Loucy (cell line): ENCODE data around the gene COL25A1.

Experiments
- H2AFZ ChIP-seq: fragments of 200-600 bp; sonication (generic); 2 replicates; pipeline ENCODE4 v1.6.0; 2016; ENCODE audit warnings: antibody characterized with exemption, mild to moderate bottlenecking, low read length, moderate library complexity
- H3F3A ChIP-seq: fragments of 200-600 bp; 2 replicates; pipeline ENCODE4 v1.6.0; 2016; ENCODE audit warnings: antibody characterized with exemption, low read depth, mild to moderate bottlenecking
- H3K27me3 ChIP-seq: fragments of 200-600 bp; sonication (generic); 2 replicates; pipeline ENCODE4 v1.6.1; 2014; ENCODE audit warnings: low read length, mild to moderate bottlenecking; ENCODE audit not compliant: insufficient read depth, poor library complexity, severe bottlenecking
- H3K36me3 ChIP-seq: fragments of 200-600 bp; sonication (generic); 2 replicates; pipeline ENCODE4 v1.6.1; 2016; ENCODE audit warnings: low read length; ENCODE audit not compliant: insufficient read depth
- H3K4me1 ChIP-seq: fragments of 200-600 bp; sonication (generic); 2 replicates; pipeline ENCODE4 v1.5.1; 2014; ENCODE audit warnings: low read length, mild to moderate bottlenecking; ENCODE audit not compliant: insufficient read depth, poor library complexity, severe bottlenecking
- H3K4me2 ChIP-seq: fragments of 200-600 bp; sonication (generic); 2 replicates; pipeline ENCODE4 v1.6.0; 2014; ENCODE audit warnings: antibody characterized with exemption, low read length, low read depth, mild to moderate bottlenecking; ENCODE audit not compliant: poor library complexity, severe bottlenecking
- H3K4me3 ChIP-seq: fragments of 200-600 bp; sonication (generic); 2 replicates; pipeline ENCODE4 v1.5.1; 2014; ENCODE audit warnings: low read length, mild to moderate bottlenecking, mixed read lengths; ENCODE audit not compliant: poor library complexity, severe bottlenecking
- H3K79me2 ChIP-seq: fragments of 200-600 bp; sonication (generic); 2 replicates; pipeline ENCODE4 v1.6.1; 2014; ENCODE audit warnings: low read length; ENCODE audit not compliant: insufficient read depth
- H3K9ac ChIP-seq: fragments of 200-600 bp; sonication (generic); 2 replicates; pipeline ENCODE4 v1.6.0; 2014; ENCODE audit warnings: mild to moderate bottlenecking, low read depth, low read length, moderate library complexity; ENCODE audit not compliant: poor library complexity, severe bottlenecking
- H3K9me2 ChIP-seq: fragments of 200-600 bp; sonication (generic); replicated peaks from 2 replicates; pipeline ENCODE4 v1.6.1; 2016; ENCODE audit warnings: low read depth, low read length, mixed read lengths
- H3K9me3 ChIP-seq: fragments of 200-600 bp; sonication (generic); 2 replicates; pipeline ENCODE4 v1.6.1; 2014; ENCODE audit warnings: mild to moderate bottlenecking, antibody characterized with exemption, low read length, low read depth; ENCODE audit not compliant: insufficient read depth
- H4K20me1 ChIP-seq: fragments of 200-600 bp; sonication (generic); 2 replicates; pipeline ENCODE4 v1.6.0; 2014; ENCODE audit warnings: antibody characterized with exemption, low read length, mild to moderate bottlenecking; ENCODE audit not compliant: insufficient read depth, poor library complexity, severe bottlenecking
- CTCF ChIP-seq: fragments of 200-600 bp; sonication (generic); conservative IDR thresholded peaks from 2 replicates; pipeline ENCODE4 v1.5.1; 2014; ENCODE audit warnings: mild to moderate bottlenecking, antibody characterized with exemption, low read length
- EZH2phosphoT487 ChIP-seq: fragments of 200-600 bp; IDR thresholded peaks from 2 replicates; pipeline ENCODE4 v1.6.1; 2018; ENCODE audit warnings: antibody characterized with exemption, mild to moderate bottlenecking, moderate library complexity, borderline replicate concordance

The COL25A1 gene

DNA sequence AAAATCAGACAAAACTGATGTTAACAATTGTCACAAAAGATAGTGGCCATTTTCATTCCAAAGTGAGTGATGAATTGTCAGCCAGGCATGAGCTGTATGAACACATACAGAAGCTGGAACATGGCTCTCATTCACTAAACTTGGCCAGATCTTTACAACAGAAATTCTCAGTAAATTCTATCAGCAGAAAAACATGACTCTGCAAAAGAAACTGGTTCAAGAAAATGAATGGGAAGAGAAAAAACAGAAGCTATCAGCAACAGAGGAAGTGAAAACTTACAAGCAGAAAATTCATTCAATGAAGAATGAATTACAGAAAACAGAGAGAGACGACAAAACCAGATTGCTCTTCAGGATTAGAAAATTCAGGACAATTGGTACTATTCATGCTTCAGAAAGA is 249.6 kb downstream of the COL25A1 start:
- no peaks in the 10 kb centered on the region for H4K20me1 ChIP-seq
- no peaks in the 10 kb centered on the region for H3K79me2 ChIP-seq
- no peak overlapping the region for H3K4me3 ChIP-seq
- no peaks in the 10 kb centered on the region for H3K9me3 ChIP-seq
- H3K9ac ChIP-seq: no peak overlapping the region
- TF ChIP-seq EZH2phosphoT487: no peak
- no peak for TF ChIP-seq CTCF
- H3K36me3 ChIP-seq: no peaks in the 10 kb centered on the region
- H2AFZ ChIP-seq: peak overlapping the region; percentile 16
- no peaks in the 10 kb centered on the region for H3F3A ChIP-seq
- H3K27me3 ChIP-seq: no peaks in the 10 kb centered on the region
- no peaks in the 10 kb centered on the region for H3K4me1 ChIP-seq
- no peaks in the 10 kb centered on the region for H3K9me2 ChIP-seq
- H3K4me2 ChIP-seq: no peak overlapping the region

GRCh38 chr4:109051054-109051453 is 251.4 kb downstream of the COL25A1 start:
- no peaks in the 10 kb centered on the region for H3K27me3 ChIP-seq
- H3K9me3 ChIP-seq: no peaks in the 10 kb centered on the region
- H3K36me3 ChIP-seq: no peaks in the 10 kb centered on the region
- TF ChIP-seq EZH2phosphoT487 (no peak), CTCF (no peak)
- H3K4me1 ChIP-seq: peaks cover 6% of the 10 kb centered on the region
- no peak overlapping the region for H3K4me3 ChIP-seq
- H3F3A ChIP-seq: no peaks in the 10 kb centered on the region
- no peak overlapping the region for H3K4me2 ChIP-seq
- H3K9me2 ChIP-seq: no peaks in the 10 kb centered on the region
- no peaks in the 10 kb centered on the region for H4K20me1 ChIP-seq
- no peak overlapping the region for H2AFZ ChIP-seq
- no peaks in the 10 kb centered on the region for H3K79me2 ChIP-seq
- no peak overlapping the region for H3K9ac ChIP-seq

GRCh38 chr4:109049926-109050325 is 252.5 kb downstream of the COL25A1 start:
- Histone ChIP-seq H4K20me1 (no peaks in the 10 kb centered on the region), H3K36me3 (no peaks in the 10 kb centered on the region), H3K9ac (no peak overlapping the region), H3K9me3 (no peaks in the 10 kb centered on the region), H3K4me1 (peaks cover 6% of the 10 kb centered on the region), H3K79me2 (no peaks in the 10 kb centered on the region), H3K9me2 (no peaks in the 10 kb centered on the region), H3K4me3 (no peak overlapping the region), H3K4me2 (no peak overlapping the region), H3K27me3 (no peaks in the 10 kb centered on the region), H3F3A (no peaks in the 10 kb centered on the region), H2AFZ (no peak overlapping the region)
- no peak for TF ChIP-seq EZH2phosphoT487
- no peak for TF ChIP-seq CTCF
